ENCODE measurements around the gene HSD3B1.
"Not testable (repeated sequence)": the region's sequence is repeated elsewhere in the genome, so short reads cannot be mapped to it uniquely, and the experiment has no call there.

The HSD3B1 gene

DNA sequence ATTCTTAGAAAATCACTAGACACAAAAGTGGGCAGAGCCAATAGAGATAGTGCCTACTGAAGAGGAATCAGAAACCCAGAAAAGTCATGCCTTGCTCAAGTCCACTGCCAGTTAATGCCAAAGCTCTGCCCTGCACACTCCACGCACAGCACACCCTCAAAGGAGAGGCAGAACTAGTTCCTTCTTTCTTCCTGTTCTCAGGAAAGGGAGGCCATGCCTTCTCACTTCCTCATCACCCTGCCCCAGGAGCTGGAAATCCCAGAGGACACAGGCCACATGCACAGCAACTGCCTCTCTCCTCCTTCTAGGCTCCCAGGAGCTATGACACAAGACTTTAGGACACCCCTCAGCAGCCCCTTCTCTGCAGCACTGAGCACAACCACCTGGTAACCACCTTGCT lies 45.6 kb downstream of the HSD3B1 start:
- H3K27me3 Mint-ChIP-seq; ATAC-seq (ENCODE audit: low read depth); H3K4me3 Mint-ChIP-seq; H3K27ac Mint-ChIP-seq; H3K9me3 Mint-ChIP-seq; H3K36me3 Mint-ChIP-seq; DNase-seq (ENCODE audit: low spot score in 2 of 2): not testable (repeated sequence)
- peaks cover 12% of the 10 kb centered on the region for H3K4me1 Mint-ChIP-seq

DNA sequence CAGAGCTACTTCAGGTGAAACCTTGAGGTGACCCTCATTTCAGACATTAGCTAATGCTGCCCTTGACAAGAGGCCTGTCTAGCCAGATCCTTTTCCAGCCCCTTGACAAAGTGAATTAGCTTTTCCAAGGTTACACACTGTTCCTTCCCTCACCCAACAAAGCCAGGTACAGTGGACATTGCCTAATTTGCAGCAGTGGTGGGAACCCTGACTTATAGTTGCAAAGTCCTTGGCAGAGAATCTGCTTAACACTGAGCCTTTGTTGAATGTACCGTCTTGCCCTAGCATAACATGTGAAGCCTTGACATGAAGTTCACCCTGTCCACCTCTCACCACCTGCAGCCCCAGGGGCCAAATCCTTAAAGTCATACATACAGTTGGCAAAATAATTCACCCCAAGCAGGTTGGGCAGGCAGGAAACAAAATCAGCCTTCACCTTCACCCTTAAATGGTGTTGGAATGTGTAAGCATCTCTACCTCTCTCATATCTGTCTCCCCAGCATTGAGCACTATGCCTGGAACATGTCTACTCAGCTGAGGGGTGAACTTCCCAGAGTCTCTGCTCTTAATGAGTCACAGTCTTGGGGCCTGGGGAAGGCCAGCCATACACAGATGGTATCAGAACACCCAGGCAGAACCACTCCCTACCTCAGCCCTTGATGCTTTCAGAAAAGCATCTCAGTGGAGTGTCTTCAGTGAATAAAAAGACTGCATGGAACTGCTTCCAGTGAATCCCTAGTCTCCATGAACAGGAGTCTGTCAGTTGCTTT lies 46.5 kb downstream of the HSD3B1 start:
- H3K4me1 Mint-ChIP-seq, result peaks cover 12% of the 10 kb centered on the region
- not testable (repeated sequence) for DNase-seq (ENCODE audit: low spot score in 2 of 2); H3K27ac Mint-ChIP-seq; H3K36me3 Mint-ChIP-seq; ATAC-seq (ENCODE audit: low read depth); H3K27me3 Mint-ChIP-seq; H3K4me3 Mint-ChIP-seq; H3K9me3 Mint-ChIP-seq

DNA sequence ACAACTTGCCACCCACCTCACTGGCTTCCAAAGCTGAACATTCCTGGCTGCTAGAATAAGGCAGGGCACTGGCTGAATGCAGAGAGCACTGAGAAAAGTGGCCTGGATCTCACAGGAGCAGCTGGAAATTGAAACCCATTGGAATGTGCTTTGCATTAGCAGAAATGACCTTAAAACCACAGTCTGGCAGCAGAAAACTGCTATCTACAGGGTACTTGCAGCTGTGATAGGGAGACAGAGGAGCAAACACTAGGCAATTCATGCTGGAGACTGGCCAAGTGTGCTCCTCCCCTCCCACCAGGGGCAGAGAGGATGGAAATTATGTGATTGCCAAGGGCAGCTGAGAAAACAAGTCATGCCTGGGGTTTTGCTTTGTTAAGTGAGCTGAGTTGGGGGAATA lies 47.2 kb downstream of the HSD3B1 start:
- no peak overlapping the region for H3K4me3 Mint-ChIP-seq
- H3K4me1 Mint-ChIP-seq, result peaks cover 12% of the 10 kb centered on the region
- DNase-seq (ENCODE audit: low spot score in 2 of 2) (no peak), ATAC-seq (ENCODE audit: low read depth) (no peak)
- H3K9me3 Mint-ChIP-seq, result no peaks in the 10 kb centered on the region
- H3K27me3 Mint-ChIP-seq, result no peaks in the 10 kb centered on the region
- H3K27ac Mint-ChIP-seq, result no peak overlapping the region
- no peaks in the 10 kb centered on the region for H3K36me3 Mint-ChIP-seq

DNA sequence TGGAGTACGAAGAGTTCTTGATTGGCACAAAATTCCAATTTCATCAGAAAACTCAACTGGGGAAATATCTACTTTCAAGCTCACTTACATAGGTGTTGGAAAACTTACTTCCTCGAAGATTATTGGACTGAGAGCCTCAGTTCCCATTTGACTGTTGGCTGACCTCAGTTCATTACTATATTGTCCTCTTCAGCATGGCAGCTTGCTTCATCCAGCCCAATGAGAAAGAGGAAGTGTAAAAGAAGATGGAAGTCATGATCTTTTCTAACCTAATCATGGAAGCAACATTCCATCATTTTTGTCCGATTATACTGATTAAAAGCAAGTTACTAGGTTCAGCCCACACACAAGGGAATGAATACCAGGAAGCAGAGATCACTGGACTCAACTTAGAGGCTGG lies 49.4 kb downstream of the HSD3B1 start:
- H3K27ac Mint-ChIP-seq, result no peak overlapping the region
- H3K36me3 Mint-ChIP-seq, result no peaks in the 10 kb centered on the region
- H3K9me3 Mint-ChIP-seq, result no peaks in the 10 kb centered on the region
- no peaks in the 10 kb centered on the region for H3K27me3 Mint-ChIP-seq
- DNase-seq (ENCODE audit: low spot score in 2 of 2), result no peak
- no peak for ATAC-seq (ENCODE audit: low read depth)
- no peak overlapping the region for H3K4me3 Mint-ChIP-seq
- H3K4me1 Mint-ChIP-seq, result peaks cover 6% of the 10 kb centered on the region

DNA sequence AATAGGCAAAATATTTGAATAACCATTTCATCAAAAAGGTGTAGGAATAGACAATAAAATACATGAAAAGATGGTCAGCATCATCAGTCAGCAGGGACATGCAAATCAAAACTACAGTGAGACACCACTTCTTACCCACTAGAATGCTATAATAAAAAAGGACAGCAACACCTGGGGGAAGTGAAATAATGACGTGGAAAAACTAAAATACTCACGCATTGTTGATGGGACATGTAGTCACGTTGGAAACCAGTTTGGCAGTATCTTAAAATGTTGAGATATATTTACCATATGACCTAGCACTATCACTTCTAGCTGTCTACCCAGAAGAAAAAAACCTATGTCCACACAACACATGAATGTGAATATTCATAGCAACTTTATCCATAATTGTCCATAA lies 53.4 kb downstream of the HSD3B1 start:
- H3K27me3 Mint-ChIP-seq; H3K36me3 Mint-ChIP-seq; H3K4me3 Mint-ChIP-seq; H3K27ac Mint-ChIP-seq; DNase-seq (ENCODE audit: low spot score in 2 of 2); H3K9me3 Mint-ChIP-seq; H3K4me1 Mint-ChIP-seq: not testable (repeated sequence)
- peak; percentile 42 for ATAC-seq (ENCODE audit: low read depth)

DNA sequence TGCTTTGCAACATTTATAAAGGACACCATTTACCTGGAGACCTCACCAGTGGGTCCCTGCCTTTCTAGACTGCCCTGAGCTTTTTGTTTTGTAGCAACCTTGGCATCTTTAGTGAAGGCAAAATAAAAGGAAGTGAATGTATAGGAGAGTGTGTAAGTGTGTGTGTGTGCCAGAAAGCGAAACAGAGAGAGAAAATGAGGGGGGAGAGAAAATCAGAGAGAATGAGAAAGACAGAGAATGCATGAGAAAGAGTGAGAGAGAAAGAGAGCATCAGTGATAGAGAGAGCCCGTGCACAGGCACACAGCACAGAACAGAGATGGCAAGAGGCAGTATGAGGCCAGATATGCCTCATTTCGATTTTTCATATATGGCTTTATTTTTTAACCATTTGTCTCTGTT lies 57.5 kb downstream of the HSD3B1 start:
- Mint-ChIP-seq H3K27me3 (peaks cover 3% of the 10 kb centered on the region), H3K4me1 (peaks cover 26% of the 10 kb centered on the region), H3K36me3 (no peaks in the 10 kb centered on the region), H3K27ac (peak overlapping the region; percentile 76), H3K4me3 (peak overlapping the region; percentile 55), H3K9me3 (peaks cover 2% of the 10 kb centered on the region)
- ATAC-seq (ENCODE audit: low read depth), result peak; percentile 59
- DNase-seq (ENCODE audit: low spot score in 2 of 2), result peak in 1 of 2 donors; percentile 20

Data from memory B cell (primary cell).